Measurements from ENCODE around the gene BPI.
"Not testable (repeated sequence)": the region's sequence is repeated elsewhere in the genome, so short reads cannot be mapped to it uniquely, and the experiment has no call there.

The BPI gene

DNA sequence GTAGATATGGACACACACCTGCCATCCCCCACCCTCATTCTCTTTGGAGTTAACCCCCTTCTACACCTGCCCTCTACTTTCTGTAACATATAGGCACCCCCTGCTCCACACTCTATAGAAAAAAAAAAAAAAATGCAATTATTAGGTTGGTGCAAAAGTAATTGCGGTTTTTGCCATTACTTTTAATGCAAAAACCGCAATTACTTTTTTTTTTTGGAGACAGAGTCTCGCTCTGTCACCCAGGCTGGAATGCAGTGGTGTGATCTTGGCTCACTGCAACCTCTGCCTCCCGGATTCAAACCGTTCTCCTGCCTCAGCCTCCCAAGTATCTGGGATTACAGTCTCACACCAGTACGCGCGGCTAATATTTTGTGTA lies 35.6 kb downstream of the BPI start:
- DNase-seq = not testable (repeated sequence)

GRCh38 chr20:38339997-38340396 lies 36.0 kb downstream of the BPI start:
- DNase-seq = no peak

DNA sequence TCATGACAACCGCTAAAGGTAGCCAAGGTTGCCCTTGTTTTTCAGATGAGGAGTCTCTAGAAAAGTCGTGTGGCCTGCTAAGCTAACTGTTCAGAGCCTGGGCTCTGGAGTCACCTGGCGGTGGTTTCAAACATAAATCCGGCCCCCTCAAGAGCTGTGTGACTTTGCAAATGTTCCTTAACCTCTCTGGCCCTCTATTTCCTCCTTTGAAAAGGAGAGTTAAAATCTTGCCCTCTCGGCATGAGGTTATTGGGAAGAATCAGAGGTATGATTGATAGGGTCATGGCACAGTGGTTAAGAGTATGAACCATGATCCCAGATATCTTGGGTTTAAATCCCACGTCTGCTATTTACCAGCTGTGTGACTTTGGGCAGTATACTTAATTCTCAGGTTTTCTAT lies 36.7 kb downstream of the BPI start:
- DNase-seq = no peak

- DNase-seq = no peak
Measured at GRCh38 chr20:38342216-38342615, 38.3 kb downstream of the BPI start.

GRCh38 chr20:38342713-38343310 lies 38.9 kb downstream of the BPI start:
- no peak for DNase-seq

GRCh38 chr20:38343311-38344106 lies 39.6 kb downstream of the BPI start:
- no peak for DNase-seq

DNA sequence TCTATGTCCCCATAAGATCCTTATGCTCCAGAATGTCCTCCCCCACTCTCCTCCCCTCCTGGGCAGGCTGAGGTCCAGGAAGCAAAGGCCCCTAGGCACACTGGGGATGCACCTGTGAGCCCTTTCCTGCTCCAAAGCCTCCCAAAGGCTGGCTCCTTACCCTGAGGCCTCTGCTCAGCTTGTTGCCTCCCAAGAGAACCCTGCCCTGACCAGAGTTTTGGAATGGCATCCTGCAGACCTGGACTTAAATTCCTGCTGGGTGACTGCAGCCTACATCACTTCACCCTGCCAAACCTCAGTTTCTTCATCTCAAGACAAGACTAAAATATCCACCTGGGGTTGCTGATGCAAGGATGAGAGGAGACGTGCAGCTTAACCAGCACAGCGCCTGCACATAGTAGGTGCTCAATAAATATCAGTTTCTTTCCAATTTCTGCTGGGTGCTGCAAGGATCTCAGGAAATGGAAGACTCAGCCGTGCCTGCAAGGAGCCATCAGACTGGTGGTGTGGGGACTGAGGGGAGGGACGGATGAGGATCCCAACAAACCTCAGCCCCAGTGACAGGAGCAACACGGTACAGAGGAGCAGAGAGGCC lies 40.2 kb downstream of the BPI start:
- DNase-seq = no peak

GRCh38 chr20:38345643-38346042 lies 41.7 kb downstream of the BPI start:
- no peak for DNase-seq

GRCh38 chr20:38346247-38346651 lies 42.3 kb downstream of the BPI start, which contains the start of gene LBP:
Gene LBP, plus strand, starts transcription at chr20:38346482. Its CDS starts 35 bp downstream, at chr20:38346517.
- DNase-seq = no peak

DNA sequence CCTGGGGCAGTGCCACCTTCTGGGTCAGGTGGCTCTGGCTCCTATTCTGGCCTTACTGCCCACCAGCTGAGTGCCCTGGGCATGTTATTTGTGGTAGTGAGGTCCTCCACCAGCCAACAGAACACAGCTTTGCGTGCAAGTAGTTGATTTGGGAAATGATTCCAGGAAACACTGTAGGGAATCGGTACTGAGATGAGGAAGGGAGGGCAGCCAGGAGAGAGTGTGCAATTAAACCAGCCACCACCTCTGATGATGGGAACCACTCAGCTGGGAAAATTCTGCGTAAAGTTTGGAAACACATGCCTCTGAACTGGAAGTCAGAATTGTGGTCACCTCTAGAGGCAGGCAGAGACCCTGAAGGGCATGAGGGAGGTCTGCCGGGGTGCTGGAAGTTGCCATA lies 42.8 kb downstream of the BPI start:
- DNase-seq = no peak

- DNase-seq = no peak
Measured at GRCh38 chr20:38349856-38350255, 45.9 kb downstream of the BPI start.

DNA sequence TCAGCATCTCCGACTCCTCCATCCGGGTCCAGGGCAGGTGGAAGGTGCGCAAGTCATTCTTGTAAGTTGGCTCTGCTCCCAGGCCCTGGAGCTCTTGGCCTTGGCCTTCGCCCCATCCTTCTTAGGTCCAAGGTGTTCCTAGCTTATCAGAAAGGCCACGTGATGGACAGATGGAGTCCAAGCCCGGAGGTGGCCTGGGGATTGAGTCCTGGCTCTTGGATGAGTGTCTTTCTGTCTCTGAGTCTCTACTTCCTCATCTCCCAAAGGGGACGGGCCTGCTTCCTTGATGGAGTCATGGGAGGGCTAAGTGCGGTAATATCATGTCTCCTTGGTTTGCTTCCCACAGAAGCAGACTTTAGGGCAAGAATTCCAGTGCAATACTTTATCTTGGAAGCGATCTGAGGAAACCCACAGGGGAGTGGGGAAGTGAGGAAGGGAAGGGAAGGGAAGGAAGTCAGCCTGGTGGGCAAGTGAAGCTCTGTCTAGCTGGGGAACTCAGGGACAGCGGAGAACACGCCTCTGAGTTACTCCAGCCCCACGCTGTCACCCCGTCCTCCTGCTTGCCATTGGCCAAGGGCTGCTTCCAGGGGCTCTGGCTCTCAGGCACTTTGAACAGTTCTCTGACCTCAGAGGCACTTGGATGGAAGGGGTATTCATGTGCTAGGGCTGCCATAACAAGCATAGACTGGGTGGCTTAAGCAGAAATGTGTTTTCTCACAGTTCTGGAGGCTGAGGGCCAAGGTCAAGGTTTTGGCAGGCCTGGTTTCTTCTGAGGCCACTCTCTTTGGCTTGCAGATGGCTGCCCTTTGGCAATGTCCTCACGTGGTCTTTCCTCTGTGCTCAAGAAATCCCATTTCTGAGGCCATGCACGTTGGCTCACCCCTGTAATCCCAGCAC lies 47.2 kb downstream of the BPI start:
- no peak for DNase-seq

- no peak for DNase-seq
Measured at GRCh38 chr20:38353316-38353715, 49.4 kb downstream of the BPI start.

- DNase-seq = no peak
Measured at GRCh38 chr20:38354227-38354626, 50.3 kb downstream of the BPI start.

DNA sequence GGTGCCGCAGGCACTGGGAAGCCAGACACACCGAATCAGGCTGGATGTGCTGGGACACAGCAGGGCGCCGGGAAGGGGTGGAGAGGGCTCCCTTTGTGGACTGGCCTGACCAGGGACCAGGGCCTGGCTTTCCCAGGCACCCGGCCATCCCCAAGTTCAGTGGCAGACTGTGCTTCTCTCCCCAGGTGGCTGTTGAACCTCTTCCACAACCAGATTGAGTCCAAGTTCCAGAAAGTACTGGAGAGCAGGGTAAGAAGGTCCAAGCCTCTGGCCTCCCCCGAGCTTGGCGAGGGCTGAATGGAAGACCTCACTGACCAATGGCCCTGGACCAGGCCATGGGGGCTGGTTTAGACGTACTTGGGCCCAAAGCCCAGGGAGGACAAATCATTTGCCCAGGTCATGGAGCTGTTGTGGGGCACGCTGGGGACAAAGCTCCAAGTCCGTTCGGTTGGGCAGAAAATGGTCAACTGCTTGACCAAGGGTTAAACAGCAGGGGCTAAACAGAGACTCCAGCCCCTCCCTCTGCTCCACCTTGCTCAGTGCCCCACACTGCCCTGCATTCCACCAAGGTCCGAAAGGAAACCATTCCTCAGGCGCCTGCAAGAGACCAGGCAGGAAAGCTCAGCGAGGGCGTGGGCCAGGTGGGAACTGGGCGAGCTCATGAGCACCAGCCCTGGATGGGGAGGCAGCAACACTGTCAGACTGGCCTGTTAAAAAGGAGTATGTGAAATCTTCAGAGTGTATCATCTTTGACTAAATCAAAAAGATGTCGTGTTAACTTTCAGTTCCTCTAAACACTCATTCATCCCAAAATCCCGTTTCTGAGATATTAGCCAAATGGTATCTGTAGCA lies 51.4 kb downstream of the BPI start:
- no peak for DNase-seq

GRCh38 chr20:38357653-38358207 lies 53.8 kb downstream of the BPI start:
- peak; percentile 4 for DNase-seq

GRCh38 chr20:38358556-38358955 lies 54.6 kb downstream of the BPI start:
- DNase-seq = no peak

DNA sequence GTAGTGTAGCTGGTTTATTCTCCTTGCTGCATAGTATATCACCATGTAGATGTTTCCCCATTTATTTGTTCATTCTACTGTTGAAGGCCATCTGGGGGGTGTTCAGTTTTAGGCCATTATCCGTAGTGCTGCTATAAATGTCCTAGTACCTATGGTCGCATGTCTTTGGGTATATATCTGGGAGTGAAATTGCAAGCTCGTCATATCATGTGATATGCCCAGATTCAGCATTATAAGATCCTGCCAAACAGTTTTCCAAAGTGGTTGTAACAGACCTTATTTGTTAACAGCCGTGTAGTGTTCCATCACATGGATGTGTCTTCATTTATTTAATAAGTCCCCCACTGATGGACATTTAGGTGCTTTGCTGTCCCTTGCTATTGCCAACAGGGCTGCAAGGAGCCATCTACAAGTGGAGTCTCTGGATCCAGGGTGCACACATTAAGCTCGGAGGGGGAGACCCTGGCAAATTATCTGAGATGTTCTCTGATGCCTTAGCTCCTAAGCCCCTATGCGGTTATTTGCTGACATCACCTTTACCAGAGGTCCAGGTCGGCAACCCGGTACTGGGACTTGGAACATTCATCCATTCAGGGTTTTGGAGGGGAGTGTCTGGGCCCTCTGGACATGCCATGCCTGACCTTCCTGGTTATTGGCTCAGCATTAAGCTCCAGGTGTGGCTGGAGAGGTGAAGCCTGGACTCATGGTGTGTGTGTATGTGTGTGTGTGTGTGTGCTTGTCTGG lies 59.2 kb downstream of the BPI start:
- no peak for DNase-seq

- DNase-seq = no peak
Measured at GRCh38 chr20:38369389-38369788, 65.4 kb downstream of the BPI start.

- no peak for DNase-seq
Measured at GRCh38 chr20:38372806-38373205, 68.8 kb downstream of the BPI start.

DNA sequence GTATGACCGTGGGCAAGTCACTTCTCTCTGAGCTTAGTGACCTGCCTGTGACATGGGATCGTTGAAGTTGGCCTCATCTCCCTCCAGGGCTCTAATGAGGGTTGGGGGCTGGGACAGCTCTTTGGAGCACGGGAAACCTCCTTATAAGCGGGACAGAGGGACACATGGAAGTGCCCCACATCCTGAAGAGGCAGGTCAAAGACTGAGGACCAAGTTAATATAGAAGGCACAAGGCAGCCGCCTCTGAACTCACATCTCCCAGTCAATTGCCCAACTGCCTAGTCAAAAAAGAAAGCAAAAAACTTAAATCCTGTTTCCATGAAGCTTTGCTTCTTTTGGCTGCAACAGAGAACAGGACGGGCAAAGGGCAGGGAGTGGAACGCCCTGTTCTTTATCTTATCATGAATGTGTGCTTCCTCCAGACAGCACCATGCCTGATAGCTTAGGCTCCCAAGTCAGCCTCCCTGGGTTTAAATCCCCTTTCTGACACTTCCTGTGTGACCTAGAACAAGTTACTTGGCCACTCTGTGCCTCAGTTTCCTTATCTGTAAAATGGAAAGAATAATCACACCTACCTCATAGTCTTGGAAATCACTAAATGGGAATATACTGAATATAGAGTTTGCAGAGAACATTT lies 69.4 kb downstream of the BPI start:
- DNase-seq = no peak

Measured in activated CD4-positive, alpha-beta T cell treated with anti-CD3 and anti-CD28 coated beads, Interleukin-10, Interleukin-2, amounts not matched to agents 100 ng/mL and 50 ng/mL, durations not matched to agents 16 hours and 8 hours (primary cell).